Cardiac muscle cell (in vitro differentiated cells and primary cell): ENCODE results near the gene PTPN14. TPM values are rescaled to one million over a fixed set of nuclear protein-coding genes. Genes with fewer than 3 reads are reported as not detected.

Source experiments
- DNase-seq, 2 donors: peaks; one replicate each; pipeline versions ENCODE4 v3.0.0 to v3.0.0-alpha.2; 2010 to 2017; ENCODE audit warnings: low read depth in 1 of 2, low spot score in 1 of 2
- H3K27ac ChIP-seq: fragments of 200-600 bp; sonication (generic); 2 replicates; pipeline ENCODE4 v1.5.1; 2016
- H3K27me3 ChIP-seq: fragments of 200-600 bp; sonication (generic); 2 replicates; pipeline ENCODE4 v1.6.0; 2016; ENCODE audit warnings: control low read depth
- H3K36me3 ChIP-seq: fragments of 200-600 bp; sonication (generic); 2 replicates; pipeline ENCODE4 v1.5.1; 2016; ENCODE audit warnings: control low read depth
- H3K4me1 ChIP-seq: fragments of 200-600 bp; sonication (generic); 2 replicates; pipeline ENCODE4 v1.8.1; 2017; ENCODE audit warnings: low read depth, mild to moderate bottlenecking, mixed run types
- H3K4me3 ChIP-seq: fragments of 200-600 bp; sonication (generic); 2 replicates; pipeline ENCODE4 v1.5.1; 2016; ENCODE audit warnings: mild to moderate bottlenecking
- H3K9me3 ChIP-seq: fragments of 200-600 bp; sonication (generic); 2 replicates; pipeline ENCODE4 v1.5.1; 2017; ENCODE audit warnings: low read depth, mild to moderate bottlenecking, control low read depth
- CTCF ChIP-seq: IDR thresholded peaks from 2 replicates; pipeline ENCODE4 v1.5.1; 2012; ENCODE audit warnings: low read depth, mild to moderate bottlenecking, low read length
- polyA plus RNA-seq: library from polyadenylated mRNA; unstranded; fragments of >200 nt; fragmentation: Nextera tagmentation; extraction: Ambion mirVana; gene quantifications from 2 replicates; pipeline ENCODE4 v1.2.1, GENCODE V29; 2016
- total RNA-seq: library from RNA; depleted of rRNA; stranded (reverse); fragments of >200 nt; gene quantifications from 2 replicates; pipeline ENCODE4 v1.2.3, GENCODE V29; 2016

PTPN14 gene
- total and polyA plus RNA-seq, 2 experiments from 2014 or later = 4.6 to 5.4 TPM

DNA sequence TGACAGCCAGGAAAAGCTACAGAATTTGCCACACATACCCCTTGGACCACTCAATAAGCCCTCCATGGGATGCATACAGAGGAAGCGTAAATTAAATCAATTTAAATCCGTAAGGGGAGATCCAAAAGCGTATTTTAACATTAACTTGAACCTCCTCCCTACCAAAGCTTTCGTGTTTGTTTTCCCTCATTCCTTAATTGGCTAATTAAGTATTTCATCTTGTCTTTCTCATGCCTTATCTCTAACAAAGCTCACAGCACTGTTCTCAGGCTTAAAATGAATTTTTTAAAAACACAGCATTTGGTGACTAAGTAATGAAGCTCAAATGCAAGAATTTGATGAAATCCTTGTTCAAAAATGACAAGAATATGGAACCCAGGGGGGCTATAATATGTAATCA lies 3.1 kb downstream of the PTPN14 start:
- Histone ChIP-seq H3K9me3 (no peaks in the 10 kb centered on the region), H3K27me3 (peaks cover 18% of the 10 kb centered on the region), H3K4me1 (peaks cover 6% of the 10 kb centered on the region), H3K36me3 (no peaks in the 10 kb centered on the region), H3K4me3 (no peak overlapping the region), H3K27ac (no peak overlapping the region)
- no peak for TF ChIP-seq CTCF
- no peak for DNase-seq

- no peak for TF ChIP-seq CTCF
- H3K9me3 ChIP-seq = no peaks in the 10 kb centered on the region
- peaks cover 18% of the 10 kb centered on the region for H3K27me3 ChIP-seq
- no peak overlapping the region for H3K27ac ChIP-seq
- H3K4me3 ChIP-seq = no peak overlapping the region
- H3K4me1 ChIP-seq = peaks cover 6% of the 10 kb centered on the region
- no peaks in the 10 kb centered on the region for H3K36me3 ChIP-seq
- DNase-seq = no peak
These were observed 3.7 kb downstream of the PTPN14 start for GRCh38 chr1:214547747-214548146.

DNA sequence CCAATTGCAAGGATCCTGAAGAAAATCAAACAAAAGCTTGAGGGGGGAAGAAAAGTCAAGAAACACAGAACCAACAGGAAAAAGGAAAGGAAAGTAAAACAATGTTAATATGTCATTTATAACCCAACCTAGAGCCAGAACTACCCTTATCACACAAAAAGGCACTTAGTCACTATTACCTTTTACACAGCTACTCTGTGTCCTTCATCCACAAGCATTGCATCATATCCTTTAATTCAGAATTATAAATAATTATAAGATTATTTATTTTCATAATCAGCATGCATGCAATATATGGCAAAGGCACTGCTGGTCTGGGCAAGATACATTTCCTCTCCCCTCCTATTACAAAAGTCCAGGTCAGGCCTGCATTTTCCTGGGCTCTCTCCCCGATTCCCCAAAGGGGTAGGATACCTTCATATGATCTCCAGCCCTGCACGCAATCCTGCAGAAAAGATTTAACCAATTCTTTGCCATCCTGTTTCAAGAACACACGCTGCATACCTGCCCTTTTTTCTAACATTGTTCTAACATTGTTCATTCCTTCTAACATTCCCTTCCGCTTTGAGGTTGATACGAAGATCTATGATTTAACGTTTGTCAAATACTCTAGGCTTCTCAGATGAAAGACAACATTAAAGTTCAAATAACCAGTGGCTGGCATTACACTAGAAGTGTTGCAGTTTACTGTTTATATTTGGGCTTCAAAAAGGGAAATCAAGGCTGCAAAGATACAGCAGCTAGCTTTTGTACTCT lies 4.3 kb downstream of the PTPN14 start:
- Histone ChIP-seq H3K9me3 (no peaks in the 10 kb centered on the region), H3K27me3 (peaks cover 18% of the 10 kb centered on the region), H3K4me3 (no peak overlapping the region), H3K27ac (no peak overlapping the region), H3K4me1 (peaks cover 6% of the 10 kb centered on the region), H3K36me3 (no peaks in the 10 kb centered on the region)
- TF ChIP-seq CTCF = no peak
- DNase-seq = no peak

DNA sequence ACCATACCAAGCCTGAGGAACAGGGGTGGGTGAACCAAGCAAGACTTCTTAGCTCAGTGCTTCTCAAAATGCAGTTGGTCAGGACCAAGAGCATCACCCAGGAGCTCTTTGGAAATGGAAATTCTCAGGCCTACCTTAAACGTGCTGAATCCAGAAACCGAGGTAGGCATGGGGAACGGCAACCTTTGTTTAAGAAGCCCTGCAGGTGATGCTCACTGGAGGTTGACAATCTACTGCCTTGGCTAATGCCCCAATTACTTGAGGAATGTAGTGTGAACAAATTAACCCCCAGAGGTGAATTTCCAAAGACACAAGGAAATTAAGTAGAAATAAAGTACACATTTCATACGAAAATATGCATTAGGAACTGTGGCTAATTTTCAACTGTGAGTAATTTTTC lies 5.3 kb downstream of the PTPN14 start:
- Histone ChIP-seq H3K9me3 (no peaks in the 10 kb centered on the region), H3K36me3 (no peaks in the 10 kb centered on the region), H3K4me3 (no peak overlapping the region), H3K27me3 (peaks cover 18% of the 10 kb centered on the region), H3K27ac (no peak overlapping the region), H3K4me1 (peaks cover 6% of the 10 kb centered on the region)
- no peak for TF ChIP-seq CTCF
- DNase-seq = no peak

DNA sequence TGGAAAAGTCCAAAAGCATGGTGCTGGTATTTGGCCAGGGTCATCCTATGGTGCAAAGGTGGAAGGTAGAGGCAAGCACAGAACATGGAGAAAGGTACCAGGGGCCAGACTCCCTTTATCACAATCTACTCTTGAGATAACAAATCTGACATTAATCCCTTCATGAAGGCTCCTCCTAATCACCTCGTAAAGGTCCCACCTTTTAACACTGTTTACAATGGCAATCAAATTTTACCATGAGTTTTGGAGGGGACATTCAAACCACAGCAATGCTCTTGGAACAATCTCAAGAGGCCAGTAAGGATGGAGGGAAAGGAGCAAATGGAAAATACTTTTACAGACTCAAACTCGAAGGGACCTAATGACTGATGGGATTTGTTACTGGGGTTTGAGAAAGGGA lies 6.1 kb downstream of the PTPN14 start:
- no peaks in the 10 kb centered on the region for H3K9me3 ChIP-seq
- TF ChIP-seq CTCF = no peak
- H3K4me1 ChIP-seq = peaks cover 7% of the 10 kb centered on the region
- H3K27ac ChIP-seq = no peak overlapping the region
- no peaks in the 10 kb centered on the region for H3K36me3 ChIP-seq
- no peak for DNase-seq
- H3K27me3 ChIP-seq = peaks cover 18% of the 10 kb centered on the region
- no peak overlapping the region for H3K4me3 ChIP-seq
